Neural cell (in vitro differentiated cells): ENCODE results near the gene TBC1D8. TPM values are rescaled to one million over a fixed set of nuclear protein-coding genes. Genes with fewer than 3 reads are reported as not detected.

Experiments
- H2AFZ ChIP-seq: fragments of 200-600, 300-800 bp; sonication (generic), shearing (Covaris generic); 2 replicates; pipeline ENCODE4 v1.6.0; 2014; ENCODE audit warnings: low read depth, mild to moderate bottlenecking, antibody characterized with exemption, low read length, moderate library complexity
- H3F3A ChIP-seq: fragments of 200-600 bp; shearing (Covaris generic); 2 replicates; pipeline ENCODE4 v1.6.1; 2016; ENCODE audit warnings: mild to moderate bottlenecking, moderate library complexity, mixed read lengths, antibody characterized with exemption, low read length; ENCODE audit not compliant: insufficient read depth, poor library complexity, severe bottlenecking
- H3K27ac ChIP-seq: fragments of 200-600, 300-800 bp; sonication (generic), shearing (Covaris generic); 2 replicates; pipeline ENCODE4 v1.5.1; 2014; ENCODE audit warnings: mild to moderate bottlenecking, low read length, moderate library complexity
- H3K27me3 ChIP-seq: fragments of 300-800, 200-600 bp; sonication (generic), shearing (Covaris generic); 2 replicates; pipeline ENCODE4 v1.6.0; 2014; ENCODE audit warnings: mild to moderate bottlenecking, low read depth, low read length, moderate library complexity; ENCODE audit not compliant: insufficient read depth
- H3K36me3 ChIP-seq: fragments of 300-800, 200-600 bp; sonication (generic), shearing (Covaris generic); 2 replicates; pipeline ENCODE4 v1.5.1; 2014; ENCODE audit warnings: mild to moderate bottlenecking, antibody characterized with exemption, low read length, moderate library complexity; ENCODE audit not compliant: insufficient read depth
- H3K4me2 ChIP-seq: fragments of 300-800, 200-600 bp; sonication (generic), shearing (Covaris generic); 2 replicates; pipeline ENCODE4 v1.6.0; 2014; ENCODE audit warnings: mild to moderate bottlenecking, low read length
- H3K4me3 ChIP-seq: fragments of 300-800, 200-600 bp; sonication (generic), shearing (Covaris generic); 2 replicates; pipeline ENCODE4 v1.5.1; 2014; ENCODE audit warnings: mild to moderate bottlenecking, low read length, moderate library complexity
- H3K79me2 ChIP-seq: fragments of 200-600 bp; shearing (Covaris generic); replicated peaks from 2 replicates; pipeline ENCODE4 v1.6.0; 2014; ENCODE audit warnings: mild to moderate bottlenecking, low read length, moderate library complexity; ENCODE audit not compliant: insufficient read depth
- H3K9ac ChIP-seq: fragments of 300-800, 200-600 bp; sonication (generic), shearing (Covaris generic); 2 replicates; pipeline ENCODE4 v1.6.1; 2016; ENCODE audit warnings: mild to moderate bottlenecking, low read length, mixed read lengths
- H3K9me2 ChIP-seq: fragments of 200-600 bp; shearing (Covaris generic); 2 replicates; pipeline ENCODE4 v1.6.1; 2016; ENCODE audit warnings: mild to moderate bottlenecking, low read length, mixed read lengths; ENCODE audit not compliant: insufficient read depth
- H3K9me3 ChIP-seq: fragments of 200-600, 300-800 bp; sonication (generic), shearing (Covaris generic); 2 replicates; pipeline ENCODE4 v1.6.1; 2016; ENCODE audit warnings: mild to moderate bottlenecking, mixed run types, low read length, moderate library complexity, mixed read lengths
- H4K20me1 ChIP-seq: fragments of 200-600 bp; shearing (Covaris generic); 2 replicates; pipeline ENCODE4 v1.6.1; 2016; ENCODE audit warnings: mild to moderate bottlenecking, mixed run types; ENCODE audit not compliant: insufficient read depth
- CTCF ChIP-seq: fragments of 450-650 bp; IDR thresholded peaks from 2 replicates; pipeline ENCODE4 v1.5.1; 2014; ENCODE audit warnings: antibody characterized with exemption, mild to moderate bottlenecking, moderate library complexity; ENCODE audit not compliant: poor library complexity, severe bottlenecking
- EP300 ChIP-seq: fragments of 450-650 bp; conservative IDR thresholded peaks from 2 replicates; pipeline ENCODE4 v1.6.1; 2014; ENCODE audit warnings: antibody characterized with exemption, mild to moderate bottlenecking, moderate library complexity; ENCODE audit not compliant: poor library complexity, severe bottlenecking
- EZH2 ChIP-seq: fragments of 200-600, 300-800 bp; shearing (Covaris generic), sonication (generic); IDR thresholded peaks from 2 replicates; pipeline ENCODE4 v1.6.1; 2014; ENCODE audit warnings: antibody characterized with exemption, low read length, borderline replicate concordance, mild to moderate bottlenecking; ENCODE audit not compliant: insufficient read depth, poor library complexity, severe bottlenecking
- MXI1 ChIP-seq: fragments of 450-650 bp; conservative IDR thresholded peaks from 2 replicates; pipeline ENCODE4 v1.6.1; 2014; ENCODE audit warnings: antibody characterized with exemption, mild to moderate bottlenecking; ENCODE audit not compliant: poor library complexity, severe bottlenecking
- POLR2AphosphoS5 ChIP-seq: IDR thresholded peaks from 2 replicates; pipeline ENCODE4 v1.6.1; 2012
- RAD21 ChIP-seq: fragments of 450-650 bp; conservative IDR thresholded peaks from 2 replicates; pipeline ENCODE4 v1.6.1; 2014; ENCODE audit warnings: antibody characterized with exemption, mild to moderate bottlenecking, moderate library complexity
- REST ChIP-seq: IDR thresholded peaks from 2 replicates; pipeline ENCODE4 v1.6.1; 2012; ENCODE audit warnings: borderline replicate concordance
- SMC3 ChIP-seq: fragments of 450-650 bp; conservative IDR thresholded peaks from 2 replicates; pipeline ENCODE4 v1.6.1; 2014; ENCODE audit warnings: antibody characterized with exemption, mild to moderate bottlenecking, moderate library complexity; ENCODE audit not compliant: poor library complexity
- TAF1 ChIP-seq: IDR thresholded peaks from 2 replicates; pipeline ENCODE4 v1.6.1; 2012; ENCODE audit warnings: low read depth
- polyA plus RNA-seq: library from polyadenylated mRNA; depleted of rRNA; stranded (reverse); fragments of >200 nt; gene quantifications from 2 replicates; pipeline ENCODE4 v1.2.3, GENCODE V29; 2014

Gene TBC1D8
- polyA plus RNA-seq, 1 donor from 2014 or later = 5.3 TPM

- Histone ChIP-seq H3K27me3 (no peaks in the 10 kb centered on the region), H3K79me2 (no peaks in the 10 kb centered on the region), H2AFZ (no peak overlapping the region), H3K36me3 (no peaks in the 10 kb centered on the region), H3F3A (no peaks in the 10 kb centered on the region), H3K9me3 (no peaks in the 10 kb centered on the region), H3K9ac (no peak overlapping the region), H3K9me2 (no peaks in the 10 kb centered on the region), H4K20me1 (no peaks in the 10 kb centered on the region), H3K4me2 (no peak overlapping the region), H3K4me3 (no peak overlapping the region), H3K27ac (no peak overlapping the region)
- TF ChIP-seq EZH2 (no peak), REST (no peak), MXI1 (no peak), POLR2AphosphoS5 (no peak), SMC3 (no peak), EP300 (no peak), TAF1 (no peak), CTCF (no peak), RAD21 (no peak)
Measured at GRCh38 chr2:101064125-101064502, 87.1 kb downstream of the TBC1D8 start.

GRCh38 chr2:101063352-101064124 is 87.6 kb downstream of the TBC1D8 start:
- no peak overlapping the region for H3K4me3 ChIP-seq
- H3K4me2 ChIP-seq = no peak overlapping the region
- H2AFZ ChIP-seq = no peak overlapping the region
- H3K9me2 ChIP-seq = no peaks in the 10 kb centered on the region
- no peak overlapping the region for H3K27ac ChIP-seq
- no peaks in the 10 kb centered on the region for H3K79me2 ChIP-seq
- H4K20me1 ChIP-seq = no peaks in the 10 kb centered on the region
- no peaks in the 10 kb centered on the region for H3F3A ChIP-seq
- no peaks in the 10 kb centered on the region for H3K27me3 ChIP-seq
- H3K36me3 ChIP-seq = no peaks in the 10 kb centered on the region
- H3K9ac ChIP-seq = no peak overlapping the region
- H3K9me3 ChIP-seq = no peaks in the 10 kb centered on the region
- TF ChIP-seq EZH2 (no peak), MXI1 (no peak), TAF1 (no peak), SMC3 (no peak)
